ENCODE results near the gene SUCO.
A peak's percentile ranks its signal among the peaks of the same experiment; 100 is the strongest.

The SUCO gene, protein sequence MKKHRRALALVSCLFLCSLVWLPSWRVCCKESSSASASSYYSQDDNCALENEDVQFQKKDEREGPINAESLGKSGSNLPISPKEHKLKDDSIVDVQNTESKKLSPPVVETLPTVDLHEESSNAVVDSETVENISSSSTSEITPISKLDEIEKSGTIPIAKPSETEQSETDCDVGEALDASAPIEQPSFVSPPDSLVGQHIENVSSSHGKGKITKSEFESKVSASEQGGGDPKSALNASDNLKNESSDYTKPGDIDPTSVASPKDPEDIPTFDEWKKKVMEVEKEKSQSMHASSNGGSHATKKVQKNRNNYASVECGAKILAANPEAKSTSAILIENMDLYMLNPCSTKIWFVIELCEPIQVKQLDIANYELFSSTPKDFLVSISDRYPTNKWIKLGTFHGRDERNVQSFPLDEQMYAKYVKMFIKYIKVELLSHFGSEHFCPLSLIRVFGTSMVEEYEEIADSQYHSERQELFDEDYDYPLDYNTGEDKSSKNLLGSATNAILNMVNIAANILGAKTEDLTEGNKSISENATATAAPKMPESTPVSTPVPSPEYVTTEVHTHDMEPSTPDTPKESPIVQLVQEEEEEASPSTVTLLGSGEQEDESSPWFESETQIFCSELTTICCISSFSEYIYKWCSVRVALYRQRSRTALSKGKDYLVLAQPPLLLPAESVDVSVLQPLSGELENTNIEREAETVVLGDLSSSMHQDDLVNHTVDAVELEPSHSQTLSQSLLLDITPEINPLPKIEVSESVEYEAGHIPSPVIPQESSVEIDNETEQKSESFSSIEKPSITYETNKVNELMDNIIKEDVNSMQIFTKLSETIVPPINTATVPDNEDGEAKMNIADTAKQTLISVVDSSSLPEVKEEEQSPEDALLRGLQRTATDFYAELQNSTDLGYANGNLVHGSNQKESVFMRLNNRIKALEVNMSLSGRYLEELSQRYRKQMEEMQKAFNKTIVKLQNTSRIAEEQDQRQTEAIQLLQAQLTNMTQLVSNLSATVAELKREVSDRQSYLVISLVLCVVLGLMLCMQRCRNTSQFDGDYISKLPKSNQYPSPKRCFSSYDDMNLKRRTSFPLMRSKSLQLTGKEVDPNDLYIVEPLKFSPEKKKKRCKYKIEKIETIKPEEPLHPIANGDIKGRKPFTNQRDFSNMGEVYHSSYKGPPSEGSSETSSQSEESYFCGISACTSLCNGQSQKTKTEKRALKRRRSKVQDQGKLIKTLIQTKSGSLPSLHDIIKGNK (N-terminal part only)

DNA sequence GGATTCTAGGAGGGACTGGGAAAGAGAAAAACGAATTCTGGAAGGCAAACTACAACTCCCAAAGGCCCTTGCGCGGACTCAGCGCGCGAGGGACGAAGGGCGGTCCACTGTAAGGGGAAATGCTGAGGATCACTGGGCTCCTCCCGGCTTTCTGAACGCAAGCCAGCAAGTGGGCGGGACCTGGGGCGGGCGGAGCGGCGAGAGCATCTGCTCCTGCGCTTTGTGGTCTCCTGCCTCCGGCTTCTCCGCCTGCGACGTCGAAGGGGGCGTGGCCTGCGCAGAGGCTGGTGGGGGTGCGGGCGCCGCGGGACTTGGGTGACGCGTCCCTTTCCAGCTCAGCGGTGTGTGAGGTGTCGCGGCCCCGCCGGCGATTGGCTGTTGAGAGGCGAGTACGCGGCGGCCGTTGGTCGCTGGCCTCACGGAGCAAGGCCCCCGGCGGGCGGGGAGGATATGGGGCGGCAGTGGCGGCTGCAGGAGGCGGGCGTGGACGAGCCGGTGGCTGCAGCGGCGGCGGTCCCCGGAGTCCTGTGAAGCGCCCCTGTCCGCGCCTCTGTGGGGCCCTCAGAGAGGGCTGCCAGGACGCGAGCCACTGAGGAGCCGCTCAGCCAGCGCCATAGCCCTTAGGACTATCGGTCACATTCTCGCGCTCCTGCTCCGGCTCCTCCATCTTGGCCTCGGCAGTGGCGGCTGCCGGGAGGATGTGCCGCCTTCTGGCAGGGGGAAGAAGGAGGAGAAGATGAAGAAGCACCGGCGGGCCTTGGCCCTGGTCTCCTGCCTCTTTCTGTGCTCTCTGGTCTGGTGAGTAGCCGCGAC is at the start of gene SUCO:
TSS of gene SUCO (plus strand) at position 451 of the 813 bp plus-strand sequence. CDS start at position 737, 286 bp downstream.
- peak; percentile 100 for DNase-seq
- Histone ChIP-seq H3K4me3 (ENCODE audit: low read depth, low read length) (peak within 1 kb of the TSS; percentile 91), H3K27me3 (ENCODE audit: insufficient read depth, low read depth, severe bottlenecking) (peaks cover 32% of the 10 kb centered on the region), H3K27ac (peak within 1 kb of the TSS; percentile 98), H3K9me3 (ENCODE audit: severe bottlenecking) (no peaks in the 10 kb centered on the region), H3K36me3 (peaks cover 6% of the 10 kb centered on the region)
- TF ChIP-seq, protein P1, sequence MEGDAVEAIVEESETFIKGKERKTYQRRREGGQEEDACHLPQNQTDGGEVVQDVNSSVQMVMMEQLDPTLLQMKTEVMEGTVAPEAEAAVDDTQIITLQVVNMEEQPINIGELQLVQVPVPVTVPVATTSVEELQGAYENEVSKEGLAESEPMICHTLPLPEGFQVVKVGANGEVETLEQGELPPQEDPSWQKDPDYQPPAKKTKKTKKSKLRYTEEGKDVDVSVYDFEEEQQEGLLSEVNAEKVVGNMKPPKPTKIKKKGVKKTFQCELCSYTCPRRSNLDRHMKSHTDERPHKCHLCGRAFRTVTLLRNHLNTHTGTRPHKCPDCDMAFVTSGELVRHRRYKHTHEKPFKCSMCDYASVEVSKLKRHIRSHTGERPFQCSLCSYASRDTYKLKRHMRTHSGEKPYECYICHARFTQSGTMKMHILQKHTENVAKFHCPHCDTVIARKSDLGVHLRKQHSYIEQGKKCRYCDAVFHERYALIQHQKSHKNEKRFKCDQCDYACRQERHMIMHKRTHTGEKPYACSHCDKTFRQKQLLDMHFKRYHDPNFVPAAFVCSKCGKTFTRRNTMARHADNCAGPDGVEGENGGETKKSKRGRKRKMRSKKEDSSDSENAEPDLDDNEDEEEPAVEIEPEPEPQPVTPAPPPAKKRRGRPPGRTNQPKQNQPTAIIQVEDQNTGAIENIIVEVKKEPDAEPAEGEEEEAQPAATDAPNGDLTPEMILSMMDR (IDR thresholded peaks at IDR 0.05; ENCODE audit: low read depth, low read length) = no peak

DNA sequence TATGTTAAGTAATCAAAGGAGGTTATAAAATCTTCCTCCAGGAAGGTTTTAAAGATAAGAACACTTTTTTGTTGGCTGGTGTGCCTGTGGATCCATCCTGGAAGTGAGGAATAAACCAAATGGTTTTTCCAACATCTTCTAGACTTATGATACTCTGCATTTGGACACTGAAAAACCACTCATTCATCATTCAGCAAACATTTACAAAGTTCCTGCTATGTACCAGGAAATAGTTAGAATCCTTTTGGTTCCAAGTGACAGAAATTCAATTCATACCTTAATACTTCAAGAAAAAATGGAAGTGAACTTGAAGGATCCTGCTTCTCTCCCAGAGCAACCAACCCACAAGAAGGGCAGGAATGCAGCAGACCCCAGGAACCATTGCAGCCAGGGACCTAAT is 49.5 kb upstream of the SUCO start:
- no peak overlapping the region for H3K27ac ChIP-seq
- no peaks in the 10 kb centered on the region for H3K36me3 ChIP-seq
- no peak for DNase-seq
- H3K9me3 ChIP-seq (ENCODE audit: severe bottlenecking) = no peaks in the 10 kb centered on the region
- H3K27me3 ChIP-seq (ENCODE audit: insufficient read depth, low read depth, severe bottlenecking) = peaks cover 84% of the 10 kb centered on the region
- no peak overlapping the region for H3K4me3 ChIP-seq (ENCODE audit: low read depth, low read length)
- TF ChIP-seq, protein P1 (IDR thresholded peaks at IDR 0.05; ENCODE audit: low read depth, low read length) = no peak

DNA sequence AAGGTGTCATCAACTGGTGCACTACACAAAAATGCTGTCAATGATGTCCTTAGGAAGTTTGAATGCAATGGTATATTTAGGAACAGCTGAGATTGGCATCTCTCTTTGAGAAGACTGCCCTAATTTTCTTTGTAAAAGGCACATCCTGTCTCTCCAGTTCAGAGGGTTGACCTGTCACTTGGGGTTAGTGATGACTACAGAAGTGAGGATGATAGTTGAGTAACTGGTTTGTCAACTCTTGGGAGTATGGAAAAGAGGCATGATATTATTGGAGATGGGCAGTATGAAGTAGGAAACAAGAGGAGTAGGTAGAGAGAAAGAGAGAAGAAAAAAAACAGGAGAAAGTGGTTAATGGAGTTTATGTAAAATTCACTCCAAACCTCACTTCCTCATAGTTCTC is 48.7 kb upstream of the SUCO start:
- no peak for DNase-seq
- Histone ChIP-seq H3K4me3 (ENCODE audit: low read depth, low read length) (no peak overlapping the region), H3K9me3 (ENCODE audit: severe bottlenecking) (no peaks in the 10 kb centered on the region), H3K36me3 (no peaks in the 10 kb centered on the region), H3K27ac (no peak overlapping the region), H3K27me3 (ENCODE audit: insufficient read depth, low read depth, severe bottlenecking) (peaks cover 84% of the 10 kb centered on the region)
- TF ChIP-seq, protein P1 (IDR thresholded peaks at IDR 0.05; ENCODE audit: low read depth, low read length) = no peak

DNA sequence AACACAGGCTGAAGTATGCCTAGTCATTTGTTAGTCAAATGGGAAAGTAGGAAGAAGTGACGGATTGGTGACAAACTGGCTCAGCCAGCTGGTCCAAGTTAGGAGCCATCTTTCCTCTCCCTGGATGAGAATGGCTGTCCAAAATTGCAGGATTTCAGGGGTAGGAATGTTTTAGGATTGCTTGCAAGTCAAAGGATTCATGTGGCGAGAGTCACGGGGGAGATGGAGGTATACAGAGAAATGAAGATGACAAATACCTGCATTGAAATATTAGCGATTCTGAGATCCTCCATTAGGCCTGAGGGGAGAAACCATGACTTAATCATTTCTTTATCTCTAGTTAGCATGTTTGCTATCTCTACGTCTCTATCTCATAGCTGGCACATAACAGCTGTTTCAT is 47.3 kb upstream of the SUCO start:
- H3K27me3 ChIP-seq (ENCODE audit: insufficient read depth, low read depth, severe bottlenecking) = peaks cover 84% of the 10 kb centered on the region

More for the DNA sequence above, 47.3 kb upstream of the SUCO start:
- no peaks in the 10 kb centered on the region for H3K9me3 ChIP-seq (ENCODE audit: severe bottlenecking)
- no peak overlapping the region for H3K27ac ChIP-seq
- no peak overlapping the region for H3K4me3 ChIP-seq (ENCODE audit: low read depth, low read length)
- DNase-seq = no peak
- no peaks in the 10 kb centered on the region for H3K36me3 ChIP-seq
- TF ChIP-seq, protein P1 (IDR thresholded peaks at IDR 0.05; ENCODE audit: low read depth, low read length) = no peak

Data from WERI-Rb-1 (cell line).